ENCODE measurements around the gene MYO1G. TPM values are rescaled to one million over a fixed set of nuclear protein-coding genes. Genes with fewer than 3 reads are reported as not detected.
"Not testable (repeated sequence)": the region's sequence is repeated elsewhere in the genome, so short reads cannot be mapped to it uniquely, and the experiment has no call there.

The MYO1G gene
- total RNA-seq, 1 experiment from 2014 or later = 0.17 TPM

GRCh38 chr7:44936322-44936721 is 42.5 kb downstream of the MYO1G start:
- DNase-seq (ENCODE audit: low spot score) = no peak
- ChIA-PET POLR2A (ENCODE audit: low non-redundant PET) (no interaction called here), CTCF (no interaction called here)
- Histone ChIP-seq H3K9me3 (ENCODE audit: low read depth, low read length, poor library complexity, severe bottlenecking) (no peaks in the 10 kb centered on the region), H3K27me3 (replicated peaks; ENCODE audit: insufficient read depth, low read depth, low read length, poor library complexity) (no peaks in the 10 kb centered on the region), H3K4me1 (ENCODE audit: insufficient read depth, low read length, poor library complexity, severe bottlenecking) (no peaks in the 10 kb centered on the region), H3K27ac (ENCODE audit: low read depth, low read length, poor library complexity, severe bottlenecking) (no peak overlapping the region), H3K36me3 (ENCODE audit: insufficient read depth, low read length, poor library complexity, severe bottlenecking) (no peaks in the 10 kb centered on the region), H3K4me3 (ENCODE audit: low read depth, low read length, poor library complexity, severe bottlenecking) (no peak overlapping the region)
- TF ChIP-seq CTCF (conservative IDR thresholded peaks at IDR 0.05; ENCODE audit: low read depth, low read length) (no peak), EZH2 (IDR thresholded peaks at IDR 0.05; ENCODE audit: borderline replicate concordance, low read depth, low read length, poor library complexity, severe bottlenecking) (no peak)
- intact Hi-C loops (cut with micrococcal nuclease; ENCODE audit: unreplicated experiment) = no loop called here
- BruUV-seq (replicated peaks) = no TSS peak

GRCh38 chr7:44935583-44935982 is 43.2 kb downstream of the MYO1G start:
- ChIA-PET POLR2A (ENCODE audit: low non-redundant PET) (no interaction called here), CTCF (no interaction called here)
- intact Hi-C loops (cut with micrococcal nuclease; ENCODE audit: unreplicated experiment) = no loop called here
- no peaks in the 10 kb centered on the region for H3K9me3 ChIP-seq (ENCODE audit: low read depth, low read length, poor library complexity, severe bottlenecking)
- no peak overlapping the region for H3K4me3 ChIP-seq (ENCODE audit: low read depth, low read length, poor library complexity, severe bottlenecking)
- no peak for DNase-seq (ENCODE audit: low spot score)
- H3K27ac ChIP-seq (ENCODE audit: low read depth, low read length, poor library complexity, severe bottlenecking) = no peak overlapping the region
- H3K4me1 ChIP-seq (ENCODE audit: insufficient read depth, low read length, poor library complexity, severe bottlenecking) = no peaks in the 10 kb centered on the region
- no peak for TF ChIP-seq EZH2 (IDR thresholded peaks at IDR 0.05; ENCODE audit: borderline replicate concordance, low read depth, low read length, poor library complexity, severe bottlenecking)
- TF ChIP-seq CTCF (conservative IDR thresholded peaks at IDR 0.05; ENCODE audit: low read depth, low read length) = no peak
- no TSS peak for BruUV-seq (replicated peaks)
- H3K27me3 ChIP-seq (replicated peaks; ENCODE audit: insufficient read depth, low read depth, low read length, poor library complexity) = no peaks in the 10 kb centered on the region
- no peaks in the 10 kb centered on the region for H3K36me3 ChIP-seq (ENCODE audit: insufficient read depth, low read length, poor library complexity, severe bottlenecking)

GRCh38 chr7:44935016-44935415 is 43.8 kb downstream of the MYO1G start:
- Histone ChIP-seq H3K4me3 (ENCODE audit: low read depth, low read length, poor library complexity, severe bottlenecking) (no peak overlapping the region), H3K4me1 (ENCODE audit: insufficient read depth, low read length, poor library complexity, severe bottlenecking) (no peaks in the 10 kb centered on the region), H3K9me3 (ENCODE audit: low read depth, low read length, poor library complexity, severe bottlenecking) (no peaks in the 10 kb centered on the region), H3K36me3 (ENCODE audit: insufficient read depth, low read length, poor library complexity, severe bottlenecking) (no peaks in the 10 kb centered on the region), H3K27ac (ENCODE audit: low read depth, low read length, poor library complexity, severe bottlenecking) (no peak overlapping the region), H3K27me3 (replicated peaks; ENCODE audit: insufficient read depth, low read depth, low read length, poor library complexity) (no peaks in the 10 kb centered on the region)
- BruUV-seq (replicated peaks) = no TSS peak
- intact Hi-C loops (cut with micrococcal nuclease; ENCODE audit: unreplicated experiment) = no loop called here
- DNase-seq (ENCODE audit: low spot score) = no peak
- POLR2A ChIA-PET (ENCODE audit: low non-redundant PET) = no interaction called here
- TF ChIP-seq CTCF (conservative IDR thresholded peaks at IDR 0.05; ENCODE audit: low read depth, low read length) (no peak), EZH2 (IDR thresholded peaks at IDR 0.05; ENCODE audit: borderline replicate concordance, low read depth, low read length, poor library complexity, severe bottlenecking) (no peak)
- CTCF ChIA-PET = no interaction called here

GRCh38 chr7:44934510-44934909 is 44.3 kb downstream of the MYO1G start:
- H3K27me3 ChIP-seq (replicated peaks; ENCODE audit: insufficient read depth, low read depth, low read length, poor library complexity); H3K4me3 ChIP-seq (ENCODE audit: low read depth, low read length, poor library complexity, severe bottlenecking); H3K4me1 ChIP-seq (ENCODE audit: insufficient read depth, low read length, poor library complexity, severe bottlenecking); intact Hi-C loops (cut with micrococcal nuclease; ENCODE audit: unreplicated experiment); DNase-seq (ENCODE audit: low spot score); BruUV-seq (replicated peaks); H3K9me3 ChIP-seq (ENCODE audit: low read depth, low read length, poor library complexity, severe bottlenecking); H3K27ac ChIP-seq (ENCODE audit: low read depth, low read length, poor library complexity, severe bottlenecking); CTCF ChIA-PET; POLR2A ChIA-PET (ENCODE audit: low non-redundant PET); H3K36me3 ChIP-seq (ENCODE audit: insufficient read depth, low read length, poor library complexity, severe bottlenecking): not testable (repeated sequence)
